Inflammatory macrophage (primary cell): ENCODE results near the gene PIGC.
"Not testable (repeated sequence)": the region's sequence is repeated elsewhere in the genome, so short reads cannot be mapped to it uniquely, and the experiment has no call there.

ENCODE experiments used
- DNase-seq, 2 donors: peaks; one replicate each; pipeline ENCODE4 v3.0.0-alpha.2; 2020 to 2022

The PIGC gene

DNA sequence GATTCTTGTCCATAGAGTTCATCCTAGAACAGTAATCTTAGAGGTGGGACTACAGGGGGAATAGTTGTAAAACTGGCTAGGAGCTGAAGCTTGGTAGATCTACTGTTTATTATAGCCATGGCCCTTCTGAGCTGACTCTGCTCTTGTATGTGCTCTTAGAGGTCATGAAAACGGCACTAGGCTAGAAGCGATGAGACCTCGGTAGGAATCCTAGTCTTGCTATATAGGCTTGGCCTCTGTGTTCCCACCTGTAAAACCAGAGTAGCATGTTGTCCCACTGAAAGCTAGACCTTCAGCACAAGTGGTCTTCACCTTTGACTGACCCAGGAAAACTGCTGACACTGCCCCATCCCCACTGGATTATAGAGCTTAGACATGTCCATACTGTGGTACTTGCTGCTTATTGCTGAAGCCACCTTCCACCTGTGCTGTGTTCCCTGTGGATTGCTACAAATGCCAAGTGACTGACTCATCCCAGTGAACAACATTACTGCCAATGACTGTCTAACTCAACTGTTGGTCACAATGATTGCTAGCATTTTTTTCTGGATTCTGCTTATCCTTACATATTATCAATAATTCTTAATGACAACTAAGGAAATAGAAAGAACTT, 23.0 kb upstream of the PIGC start:
- no peak for DNase-seq

DNA sequence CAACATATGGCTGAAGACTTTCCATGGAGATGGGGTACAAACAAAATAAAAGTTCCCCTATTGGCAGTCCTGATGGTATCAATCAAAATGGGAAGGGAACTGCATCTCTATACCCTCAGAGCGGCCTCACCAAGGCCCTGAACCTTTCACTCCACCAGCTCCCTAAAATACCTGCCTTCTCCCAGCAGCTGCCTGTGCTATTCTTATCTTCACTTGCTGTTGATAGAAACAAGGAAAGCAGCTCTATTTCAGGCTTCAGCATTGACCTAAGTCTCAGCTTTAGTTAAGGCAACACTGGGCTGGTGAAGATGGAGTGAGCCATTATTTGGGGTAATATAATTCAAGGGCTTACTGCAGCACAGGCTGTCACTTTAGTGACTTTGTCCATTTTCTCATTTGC, 21.7 kb upstream of the PIGC start:
- no peak for DNase-seq

DNA sequence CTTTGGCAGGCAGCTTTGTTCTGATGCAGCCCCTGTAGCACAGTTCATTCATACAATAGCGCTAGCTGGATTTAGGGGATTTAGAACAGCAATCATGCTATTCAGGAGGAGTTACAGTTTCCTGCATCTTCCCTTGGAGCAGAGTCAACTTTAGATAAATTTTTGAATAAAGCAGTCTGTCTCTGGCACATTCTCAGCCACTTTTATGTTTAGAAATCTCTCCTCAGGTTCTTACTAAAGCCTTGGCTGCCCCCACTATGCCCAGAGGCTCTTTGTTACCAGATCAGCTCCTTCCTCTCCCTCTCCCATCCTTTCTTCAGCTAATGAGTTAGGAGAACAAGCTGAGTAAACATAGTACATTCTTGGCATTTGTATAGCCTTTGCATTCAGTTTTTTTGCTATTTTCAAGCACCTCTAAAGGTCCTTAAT, 17.0 kb upstream of the PIGC start:
- no peak for DNase-seq

GRCh38 chr1:172460177-172460576, 16.3 kb upstream of the PIGC start:
- no peak for DNase-seq

- DNase-seq, result no peak
Observed at GRCh38 chr1:172457479-172458130, 13.7 kb upstream of the PIGC start.

DNA sequence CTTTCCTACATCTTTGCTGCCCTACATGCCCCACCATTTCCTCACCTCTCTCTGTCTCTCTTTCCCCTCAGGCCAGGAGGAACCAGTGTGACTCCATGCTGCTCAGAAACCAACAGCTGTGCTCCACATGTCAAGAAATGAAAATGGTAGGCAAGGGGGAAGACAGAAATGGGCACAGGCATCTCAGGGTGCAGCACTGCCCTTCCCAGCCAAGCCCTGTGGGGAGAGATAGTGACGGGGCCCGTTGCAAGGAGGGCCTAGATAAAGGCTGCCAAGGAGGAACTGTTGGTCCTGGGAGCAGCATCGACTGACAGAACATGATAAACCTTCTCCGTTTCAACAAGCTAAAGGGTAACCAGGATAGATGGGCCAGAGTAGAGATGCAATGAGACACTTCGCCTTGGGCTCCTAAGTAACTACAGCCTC, 12.5 kb upstream of the PIGC start:
- DNase-seq, result no peak

DNA sequence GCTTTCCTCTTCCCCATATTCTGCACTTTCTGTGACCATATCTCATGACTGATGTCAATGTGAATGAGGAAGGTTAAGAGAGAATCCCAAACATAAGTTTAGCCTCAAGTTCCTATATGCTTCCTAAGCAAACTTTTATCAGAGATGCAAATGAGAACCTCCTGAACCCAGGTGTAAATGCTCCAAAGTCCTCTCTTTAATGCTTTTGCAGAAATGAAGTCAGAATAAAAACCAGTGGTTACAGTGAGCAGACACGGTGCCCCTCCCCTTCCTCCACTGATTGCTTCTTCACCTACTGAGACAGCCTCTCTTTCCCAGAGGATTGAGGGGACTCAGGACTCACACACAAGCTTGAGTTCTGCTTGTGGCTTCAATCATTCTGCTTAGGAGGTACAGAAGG, 11.6 kb upstream of the PIGC start:
- no peak for DNase-seq

DNA sequence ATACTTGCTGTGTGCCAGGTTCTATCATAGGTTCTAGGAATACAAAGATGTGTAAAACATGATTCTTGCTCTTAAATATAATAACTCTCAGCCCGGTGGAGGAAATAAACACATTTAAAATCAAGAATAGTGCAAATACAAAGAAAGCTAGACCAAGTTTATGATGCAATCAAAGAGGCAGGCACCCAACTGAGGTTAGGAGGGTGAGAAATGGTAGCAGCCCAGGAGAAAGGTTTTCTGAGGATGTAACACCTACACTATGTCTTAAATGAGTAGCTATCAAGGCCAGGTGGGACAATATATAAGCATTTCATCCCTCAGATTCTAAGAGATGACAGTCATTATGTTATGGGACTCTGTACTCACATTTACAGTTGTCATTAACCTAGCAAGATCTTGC, 9.7 kb upstream of the PIGC start:
- DNase-seq, result no peak

DNA sequence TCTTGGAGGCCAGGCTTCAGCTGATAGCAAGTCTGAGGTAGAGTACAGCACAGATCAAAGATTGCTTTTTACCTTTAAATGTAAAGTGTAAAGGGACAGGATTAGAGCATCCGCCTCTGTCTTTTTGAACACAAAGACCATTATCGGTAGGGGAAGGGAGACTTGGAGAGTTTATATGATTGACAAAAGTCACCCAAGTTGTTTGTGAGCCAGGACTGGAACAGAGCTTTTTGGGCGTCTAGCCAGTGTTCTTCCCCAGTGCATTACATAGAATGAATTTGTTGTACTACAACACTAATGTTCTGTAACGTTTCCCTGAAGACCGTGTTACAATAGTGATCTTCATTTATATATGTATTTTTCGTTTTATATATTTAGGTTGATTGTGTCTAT, 9.3 kb upstream of the PIGC start:
- DNase-seq, result no peak

- DNase-seq, result no peak
Observed at GRCh38 chr1:172452536-172453152, 8.8 kb upstream of the PIGC start.

- no peak for DNase-seq
Observed at GRCh38 chr1:172451002-172451443, 7.2 kb upstream of the PIGC start.

GRCh38 chr1:172450524-172450885, 6.6 kb upstream of the PIGC start:
- DNase-seq, result no peak

DNA sequence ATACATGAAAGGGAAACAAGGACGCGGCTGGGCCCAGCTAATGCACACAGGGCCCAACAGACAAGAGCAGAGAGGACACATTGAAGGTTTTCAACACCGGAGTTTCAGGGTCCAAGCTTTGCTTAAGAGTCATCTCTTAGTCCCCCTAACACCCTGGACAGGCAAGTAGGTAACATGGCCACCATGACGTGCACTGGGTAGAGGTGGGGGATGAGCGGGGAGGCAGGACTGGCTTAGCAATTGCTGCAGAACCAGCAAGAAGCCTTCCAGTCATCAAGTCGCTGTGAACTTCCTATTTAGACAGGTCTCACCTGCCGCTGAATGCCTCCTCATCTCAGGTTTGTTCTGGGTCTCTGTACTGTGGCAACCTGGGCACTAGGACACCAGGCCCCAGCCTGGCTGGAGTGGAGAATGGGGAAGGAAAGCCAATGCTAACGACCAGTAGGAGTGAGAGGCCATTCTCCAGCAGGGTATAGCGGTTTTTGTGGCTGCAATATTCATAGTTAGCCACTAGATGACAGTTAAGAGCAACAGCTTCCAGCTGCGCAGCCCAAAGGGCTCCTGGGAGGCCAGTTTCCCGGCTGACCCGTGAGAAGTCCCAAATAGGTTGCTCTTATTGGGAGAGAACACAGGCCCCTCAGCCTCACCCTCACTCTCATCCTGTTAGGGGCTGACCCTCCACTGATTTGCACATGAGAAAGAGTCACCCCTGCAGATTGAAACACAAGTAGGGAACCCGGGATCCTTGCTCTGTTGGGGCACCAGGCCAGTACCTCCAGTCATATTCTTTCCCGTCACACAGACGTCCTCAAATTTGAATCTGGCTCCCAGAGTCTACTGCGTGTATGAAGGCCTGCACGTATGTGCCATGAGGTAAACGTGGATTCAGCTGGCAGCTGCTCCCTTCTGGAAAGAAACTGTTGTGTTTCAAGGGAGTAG, 6.0 kb upstream of the PIGC start:
- peak; percentile 84 to 89 for DNase-seq

DNA sequence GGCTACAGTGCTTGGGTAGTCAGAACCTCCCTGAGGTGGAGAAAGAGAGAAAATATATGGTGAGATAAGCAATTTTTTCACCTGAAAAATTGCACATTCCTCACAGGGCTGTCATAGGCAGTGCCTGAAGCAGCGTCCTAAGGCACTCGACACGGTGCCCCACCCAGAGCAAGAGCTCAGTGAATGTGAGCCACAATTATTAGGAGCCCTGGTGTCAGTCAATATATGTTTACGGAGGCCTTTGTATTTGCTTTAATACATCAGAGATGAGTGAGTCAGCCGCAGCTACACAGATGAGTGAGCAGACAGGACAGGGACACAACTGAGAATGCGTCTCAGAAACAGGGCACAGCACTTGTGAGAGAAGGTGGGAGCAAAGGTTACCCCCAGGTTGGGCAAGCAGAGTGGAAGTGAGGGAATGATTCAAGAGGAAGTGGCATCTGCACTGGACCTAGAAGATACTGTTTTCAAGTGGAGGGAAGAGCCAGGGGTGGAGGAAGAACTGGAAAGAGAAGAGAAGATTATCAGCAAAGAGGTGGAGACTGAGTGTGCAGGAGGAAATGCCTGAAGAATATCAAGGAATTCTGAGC, 5.2 kb upstream of the PIGC start:
- no peak for DNase-seq

GRCh38 chr1:172447641-172448040, 3.8 kb upstream of the PIGC start:
- DNase-seq, result peak; percentile 6 to 31

GRCh38 chr1:172446547-172446946, 2.7 kb upstream of the PIGC start:
- DNase-seq, result no peak

DNA sequence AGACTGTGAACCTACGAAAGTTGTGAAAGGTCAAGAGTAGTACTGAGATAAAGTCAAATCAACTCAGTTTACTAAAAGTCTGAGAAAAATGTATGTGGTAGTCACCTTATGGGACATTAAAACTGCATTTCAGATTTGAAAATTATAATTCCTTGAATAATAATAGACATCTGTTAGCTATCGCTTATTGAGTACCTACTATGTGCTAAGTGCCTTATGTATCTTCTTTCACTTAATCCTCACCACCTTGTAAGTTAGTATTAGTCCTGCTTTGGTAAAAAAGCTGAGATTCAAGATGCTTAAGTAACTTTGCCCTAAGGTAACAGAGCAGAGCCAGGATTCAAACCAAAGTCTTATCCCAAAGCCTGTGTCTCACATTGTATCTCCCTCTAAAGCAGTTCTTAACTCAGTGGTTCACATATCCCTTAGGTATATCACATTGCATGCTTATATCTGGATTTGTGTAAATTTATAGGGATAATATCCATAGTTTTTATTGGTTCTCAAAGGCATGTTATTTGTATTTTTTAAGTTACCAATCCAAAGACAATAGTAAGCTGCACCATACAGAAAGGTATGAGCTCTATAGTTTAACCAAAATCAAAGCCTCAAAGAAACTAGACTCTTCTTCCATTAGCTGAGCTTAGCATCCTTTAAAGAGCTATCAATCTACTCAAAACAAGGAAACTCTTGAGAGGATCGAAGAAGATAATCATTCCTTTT, 865 bp downstream of the PIGC start:
- no peak for DNase-seq

- no peak for DNase-seq
Observed at GRCh38 chr1:172442404-172442803, 1.5 kb downstream of the PIGC start.

- DNase-seq, result not testable (repeated sequence)
Observed at GRCh38 chr1:172437183-172437582, 6.7 kb downstream of the PIGC start.

DNA sequence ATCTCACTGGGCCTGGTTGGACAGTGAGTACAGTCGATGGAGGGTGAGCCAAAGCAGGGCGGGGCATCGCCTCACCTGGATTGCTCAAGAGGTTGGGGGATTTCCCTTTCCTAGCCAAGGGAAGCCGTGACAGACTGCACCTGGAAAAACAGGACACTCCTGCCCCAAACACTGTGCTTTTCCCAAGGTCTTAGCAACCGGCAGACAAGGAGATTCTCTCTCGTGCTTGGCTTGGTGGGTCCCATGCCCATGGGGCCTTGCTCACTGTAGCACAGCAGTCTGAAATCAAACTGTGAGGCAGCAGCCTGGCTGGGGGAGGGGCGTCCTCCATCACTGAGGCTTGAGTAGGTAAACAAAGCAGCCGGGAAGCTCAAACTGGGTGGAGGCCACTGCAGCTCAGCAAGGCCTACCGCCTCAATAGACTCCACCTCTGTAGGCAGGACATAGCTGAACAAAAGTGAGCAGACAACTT, 12.1 kb downstream of the PIGC start:
- no peak for DNase-seq

GRCh38 chr1:172431204-172431603, 12.7 kb downstream of the PIGC start:
- DNase-seq, result no peak

DNA sequence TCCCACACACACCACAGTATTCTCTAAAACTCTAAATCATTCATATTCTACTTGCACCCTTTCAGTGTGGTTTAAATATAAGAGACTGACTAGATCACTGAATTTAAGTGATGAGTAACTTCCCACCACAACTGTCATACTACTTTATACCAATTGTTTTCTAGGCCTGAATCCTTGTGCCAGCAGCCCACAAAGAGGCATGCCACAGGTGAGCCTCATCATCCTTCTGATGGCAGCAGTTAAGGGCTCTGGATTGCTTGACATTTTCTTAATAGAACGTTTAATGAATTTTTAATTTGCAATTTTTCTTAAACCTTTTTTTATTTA, 13.8 kb downstream of the PIGC start:
- DNase-seq, result no peak
